Natural killer cell (primary cell): ENCODE data around the gene GLS2. TPM values are rescaled to one million over a fixed set of nuclear protein-coding genes. Genes with fewer than 3 reads are reported as not detected.

Experiments used
- ATAC-seq, 3 donors: fragments of 150-1000 bp in 2 of 3; fragments of 200-7000 bp in 1 of 3; cut with Tn5 transposase; 1 replicate in 1 of 3; 2 replicates in 2 of 3; pipeline ENCODE4 v1.10.0; 2021; ENCODE audit warnings: mild to moderate bottlenecking in 2 of 3, moderate library complexity in 2 of 3
- DNase-seq, 2 donors: peaks; one replicate each; pipeline versions ENCODE4 v3.0.0 to v3.0.0-alpha.2; 2013 to 2021; ENCODE audit warnings: mixed read lengths in 1 of 2
- H3K27ac ChIP-seq: one replicate; pipeline ENCODE4 v1.5.1; 2013; ENCODE audit warnings: mild to moderate bottlenecking, low read length
- H3K27me3 ChIP-seq: one replicate; pipeline ENCODE4 v1.6.1; 2013; ENCODE audit warnings: low read length; ENCODE audit not compliant: control insufficient read depth, insufficient read depth
- H3K36me3 ChIP-seq: one replicate; pipeline ENCODE4 v1.6.1; 2013; ENCODE audit warnings: low read length; ENCODE audit not compliant: control insufficient read depth, insufficient read depth
- H3K4me1 ChIP-seq: one replicate; pipeline ENCODE4 v1.6.1; 2013; ENCODE audit warnings: low read length; ENCODE audit not compliant: control insufficient read depth, insufficient read depth
- H3K4me3 ChIP-seq: one replicate; pipeline ENCODE4 v1.5.1; 2013; ENCODE audit warnings: low read length
- H3K9me3 ChIP-seq: one replicate; pipeline ENCODE4 v1.6.1; 2013; ENCODE audit warnings: low read length; ENCODE audit not compliant: control insufficient read depth, insufficient read depth
- H3K27ac Mint-ChIP-seq, 2 donors: one replicate each; pipeline ENCODE4 v1.8.0; 2022; ENCODE audit warnings: mild to moderate bottlenecking in 2 of 2, mixed read lengths in 2 of 2, moderate library complexity in 1 of 2
- H3K27me3 Mint-ChIP-seq, 2 donors: one replicate each; pipeline ENCODE4 v1.8.0; 2022; ENCODE audit warnings: low read depth in 2 of 2, mixed read lengths in 2 of 2
- H3K36me3 Mint-ChIP-seq: one replicate; pipeline ENCODE4 v1.8.0; 2022; ENCODE audit warnings: mixed read lengths
- H3K4me1 Mint-ChIP-seq, 2 donors: one replicate each; pipeline ENCODE4 v1.8.0; 2022; ENCODE audit warnings: mixed read lengths in 2 of 2
- H3K4me3 Mint-ChIP-seq: one replicate; pipeline ENCODE4 v1.8.0; 2022; ENCODE audit warnings: mild to moderate bottlenecking, moderate library complexity, mixed read lengths
- H3K9me3 Mint-ChIP-seq, 2 donors: one replicate each; pipeline ENCODE4 v1.8.0; 2022; ENCODE audit warnings: mixed read lengths in 2 of 2
- CTCF ChIP-seq: fragments of 200-600 bp; IDR thresholded peaks from one replicate; pipeline ENCODE4 v1.8.0; 2022; ENCODE audit warnings: antibody characterized with exemption
- WGBS: methylation state at CpG from one replicate; pipeline ENCODE4 v1.1.7; 2013; ENCODE audit warnings: missing lambda C conversion rate; ENCODE audit not compliant: insufficient coverage; 5-methylcytosine and 5-hydroxymethylcytosine counted together
- intact Hi-C: fragments of 100-400 bp; cut with micrococcal nuclease; formaldehyde crosslinking; loops from one replicate; pipeline ENCODE4 v1.14.2; 2022
- total RNA-seq, 4 donors: library from RNA; stranded (reverse); fragments of 120-200 nt in 1 of 4; gene quantifications; one replicate each; pipeline versions ENCODE4 v1.2.3 to v1.2.4, GENCODE V29; 2013 to 2022

Gene GLS2
- total RNA-seq, 3 donors from 2014 or later (not counting 1 experiment from before 2014, with no cell fraction given) = 1.2 to 1.6 (median 1.6) TPM

GRCh38 chr12:56451147-56451546, 36.8 kb downstream of the GLS2 start:
- 84% methylated on average over 3 of the region's 5 CpGs for whole genome bisulfite sequencing
- Histone ChIP-seq H3K27me3 (no peaks in the 10 kb centered on the region), H3K4me3 (no peak overlapping the region), H3K9me3 (no peaks in the 10 kb centered on the region), H3K36me3 (no peaks in the 10 kb centered on the region), H3K27ac (no peak overlapping the region), H3K4me1 (peaks cover 13% of the 10 kb centered on the region)
- H3K27me3 Mint-ChIP-seq = peaks cover 0 to 7% of the 10 kb centered on the region in 2 donors
- H3K4me3 Mint-ChIP-seq = peak overlapping the region; percentile 60
- DNase-seq = no peak
- no peak for TF ChIP-seq CTCF
- H3K36me3 Mint-ChIP-seq = no peaks in the 10 kb centered on the region
- no peaks in the 10 kb centered on the region for H3K9me3 Mint-ChIP-seq
- ATAC-seq = no peak
- intact Hi-C loops = no loop called here
- no peak overlapping the region for H3K27ac Mint-ChIP-seq
- peaks cover 14 to 19% of the 10 kb centered on the region in 2 donors for H3K4me1 Mint-ChIP-seq

- Mint-ChIP-seq H3K4me3 (peak overlapping the region; percentile 95), H3K9me3 (no peaks in the 10 kb centered on the region), H3K36me3 (no peaks in the 10 kb centered on the region), H3K27me3 (peaks cover 0 to 5% of the 10 kb centered on the region in 2 donors), H3K27ac (peak overlapping the region in 1 of 2 donors; percentile 95), H3K4me1 (peaks cover 14 to 19% of the 10 kb centered on the region in 2 donors)
- H3K27ac ChIP-seq = no peak overlapping the region
- DNase-seq = no peak
- no peak overlapping the region for H3K4me3 ChIP-seq
- H3K27me3 ChIP-seq = no peaks in the 10 kb centered on the region
- intact Hi-C loops = no loop called here
- TF ChIP-seq CTCF = no peak
- no peaks in the 10 kb centered on the region for H3K9me3 ChIP-seq
- no peak for ATAC-seq
- H3K36me3 ChIP-seq = no peaks in the 10 kb centered on the region
- peaks cover 13% of the 10 kb centered on the region for H3K4me1 ChIP-seq
- 98% methylated on average over 3 of the region's 3 CpGs for WGBS
Measured at GRCh38 chr12:56450241-56450640, 37.7 kb downstream of the GLS2 start.

GRCh38 chr12:56449622-56449984, 38.4 kb downstream of the GLS2 start:
- H3K4me1 ChIP-seq = peaks cover 13% of the 10 kb centered on the region
- H3K4me3 ChIP-seq = peak overlapping the region; percentile 95
- no peak for TF ChIP-seq CTCF
- peaks cover 14 to 22% of the 10 kb centered on the region in 2 donors for H3K4me1 Mint-ChIP-seq
- H3K27ac ChIP-seq = peak overlapping the region; percentile 75
- H3K36me3 ChIP-seq = no peaks in the 10 kb centered on the region
- H3K36me3 Mint-ChIP-seq = no peaks in the 10 kb centered on the region
- DNase-seq (no peak), ATAC-seq (no peak)
- H3K27me3 Mint-ChIP-seq = peaks cover 0 to 3% of the 10 kb centered on the region in 2 donors
- peak overlapping the region; percentile 87 to 95 for H3K27ac Mint-ChIP-seq
- no peaks in the 10 kb centered on the region for H3K27me3 ChIP-seq
- H3K9me3 ChIP-seq = no peaks in the 10 kb centered on the region
- peak overlapping the region; percentile 95 for H3K4me3 Mint-ChIP-seq
- H3K9me3 Mint-ChIP-seq = no peaks in the 10 kb centered on the region
- intact Hi-C loops = loop anchor here (2.0 kb wide), 1 partner anchor 19 kb away; the partner anchor contains the start of gene SPRYD4
- WGBS = 41% methylated on average over 4 of the region's 5 CpGs
